HepG2 (cell line): ENCODE data around the gene FUT3. TPM values are rescaled to one million over a fixed set of nuclear protein-coding genes. Genes with fewer than 3 reads are reported as not detected.

Experiments
- CSRNP2 ChIP-seq: sonication (generic); formaldehyde crosslinking; conservative IDR thresholded peaks from 2 replicates; pipeline ENCODE4 v1.8.0; 2022; ENCODE audit warnings: low read depth, missing genetic modification reagents
- HNRNPK ChIP-seq: fragments of 200-400 bp; formaldehyde crosslinking; IDR thresholded peaks from 2 replicates; pipeline ENCODE4 v1.6.1; 2018; ENCODE audit warnings: low read length, low read depth, moderate library complexity, mild to moderate bottlenecking; ENCODE audit not compliant: poor library complexity, severe bottlenecking
- JUND ChIP-seq: sonication (generic); formaldehyde crosslinking; IDR thresholded peaks from 2 replicates; pipeline ENCODE4 v1.8.0; 2022; ENCODE audit warnings: mild to moderate bottlenecking, missing genetic modification reagents
- MATR3 ChIP-seq: sonication (generic); formaldehyde crosslinking; IDR thresholded peaks from 2 replicates; pipeline ENCODE4 v1.4.0; 2020; ENCODE audit warnings: missing genetic modification reagents
- MXD1 ChIP-seq: sonication (generic); formaldehyde crosslinking; IDR thresholded peaks from 2 replicates; pipeline ENCODE4 v1.4.0; 2020; ENCODE audit warnings: mild to moderate bottlenecking, missing genetic modification reagents
- PLSCR1 ChIP-seq: sonication (generic); formaldehyde crosslinking; IDR thresholded peaks from 2 replicates; pipeline ENCODE4 v1.5.0; 2020; ENCODE audit warnings: missing genetic modification reagents, mild to moderate bottlenecking, borderline replicate concordance
- POGZ ChIP-seq: sonication (generic); formaldehyde crosslinking; IDR thresholded peaks from 2 replicates; pipeline ENCODE4 v1.4.0; 2020; ENCODE audit warnings: mild to moderate bottlenecking, missing genetic modification reagents
- POLR2A ChIP-seq, 2 experiments: IDR thresholded peaks; 2 replicates each; pipeline ENCODE4 v1.6.1; 2011; ENCODE audit warnings: low read depth in 2 of 2, low read length in 2 of 2, mild to moderate bottlenecking in 1 of 2, moderate library complexity in 1 of 2; ENCODE audit not compliant: insufficient read depth in 1 of 2
- RARA ChIP-seq: IDR thresholded peaks from 2 replicates; pipeline ENCODE4 v1.6.1; 2016; ENCODE audit warnings: missing genetic modification reagents, missing compliant biosample characterization
- RBFOX2 ChIP-seq: fragments of 200-400 bp; formaldehyde crosslinking; IDR thresholded peaks from 2 replicates; pipeline ENCODE4 v1.6.1; 2017; ENCODE audit warnings: low read depth, mild to moderate bottlenecking, low read length
- TBP ChIP-seq: sonication (generic); formaldehyde crosslinking; IDR thresholded peaks from 2 replicates; pipeline ENCODE4 v1.5.0; 2020; ENCODE audit warnings: missing genetic modification reagents
- ZBTB3 ChIP-seq: sonication (generic); formaldehyde crosslinking; IDR thresholded peaks from 2 replicates; pipeline ENCODE4 v1.4.0; 2020; ENCODE audit warnings: low read depth, mild to moderate bottlenecking, moderate library complexity, missing genetic modification reagents, borderline replicate concordance
- ZBTB38 ChIP-seq: sonication (generic); formaldehyde crosslinking; IDR thresholded peaks from 2 replicates; pipeline ENCODE4 v1.5.1; 2020; ENCODE audit warnings: mild to moderate bottlenecking, missing genetic modification reagents
- ZNF337 ChIP-seq: sonication (generic); formaldehyde crosslinking; IDR thresholded peaks from 2 replicates; pipeline ENCODE4 v1.5.1; 2020; ENCODE audit warnings: missing genetic modification reagents, low read depth, mild to moderate bottlenecking, borderline replicate concordance
- ZNF382 ChIP-seq: sonication (generic); formaldehyde crosslinking; IDR thresholded peaks from 2 replicates; pipeline ENCODE4 v1.5.0; 2020; ENCODE audit warnings: missing genetic modification reagents, mild to moderate bottlenecking, borderline replicate concordance
- ZNF512B ChIP-seq: sonication (generic); formaldehyde crosslinking; IDR thresholded peaks from 2 replicates; pipeline ENCODE4 v1.5.1; 2020; ENCODE audit warnings: missing genetic modification reagents, mild to moderate bottlenecking, borderline replicate concordance
- ZNF530 ChIP-seq: sonication (generic); formaldehyde crosslinking; IDR thresholded peaks from 2 replicates; pipeline ENCODE4 v1.5.0; 2020; ENCODE audit warnings: low read depth, mild to moderate bottlenecking, missing genetic modification reagents
- ZNF639 ChIP-seq: conservative IDR thresholded peaks from 2 replicates; pipeline ENCODE4 v1.6.1; 2018; ENCODE audit warnings: missing genetic modification reagents
- ZNF770 ChIP-seq: sonication (generic); formaldehyde crosslinking; IDR thresholded peaks from 2 replicates; pipeline ENCODE4 v1.5.0; 2020; ENCODE audit warnings: mild to moderate bottlenecking, missing genetic modification reagents
- polyA plus RNA-seq, 8 experiments: library from polyadenylated mRNA; depleted of rRNA in 3 of 8; stranded (reverse) in 7 of 8; unstranded in 1 of 8; fragments of >200 nt; fragmentation: Illumina TruSeq in 4 of 8; extraction: Trizol in 4 of 8; gene quantifications; 2 replicates each; pipeline versions ENCODE4 v1.2.1 to v1.2.3, GENCODE V29; 2011 to 2016; ENCODE audit warnings: low read depth in 4 of 8, missing spikeins in 1 of 8, mixed read lengths in 1 of 8; ENCODE audit not compliant: insufficient read depth in 1 of 8
- total RNA-seq, 5 experiments: library from RNA; depleted of rRNA; stranded (reverse); fragments of >200 nt; fragmentation: Illumina TruSeq; extraction: Trizol; gene quantifications; 2 replicates each; pipeline ENCODE4 v1.2.3, GENCODE V29; 2016; ENCODE audit warnings: low read depth in 1 of 5

FUT3 gene
- total and polyA plus RNA-seq, 2 of the 13 experiments (the other 11 are each of a cell fraction or from before 2014, with no cell fraction given), result 0.53 to 1.1 TPM

- TF ChIP-seq ZBTB38 (CRISPR knock-in tag) (peak; percentile 85), POLR2A (IDR thresholded peaks at IDR 0.05; ENCODE audit: insufficient read depth in 1 of 2, low read depth in 2 of 2, low read length in 2 of 2) (peak; percentile 96 to 99), ZNF639 (peak; percentile 67; the same call in 1 of the 2 replicates), ZNF530 (CRISPR knock-in tag) (no peak), ZNF382 (CRISPR knock-in tag) (no peak), TBP (CRISPR knock-in tag) (peak; percentile 54; the same call in 1 of the 2 replicates), MXD1 (CRISPR knock-in tag) (peak; percentile 84), JUND (peak; percentile 97), HNRNPK (peak; percentile 96), RBFOX2 (peak; percentile 99), MATR3 (CRISPR knock-in tag) (no peak), ZBTB3 (peak; percentile 56; the same call in 1 of the 2 replicates), RARA (CRISPR knock-in tag) (peak; percentile 15; the same call in 1 of the 2 replicates), PLSCR1 (CRISPR knock-in tag) (no peak), CSRNP2 (CRISPR knock-in tag) (no peak), ZNF337 (CRISPR knock-in tag) (no peak), ZNF770 (CRISPR knock-in tag) (peak; percentile 63), ZNF512B (0 out of 2 replicates have a peak, but pooled peaks have one; percentile 44), POGZ (CRISPR knock-in tag) (peak; percentile 89)
These were observed 23.2 kb downstream of the FUT3 start (continued) for GRCh38 chr19:5827891-5828660.
